HG02763 (cell line): Measurements from ENCODE around the gene PRSS21.

Experiments
- ATAC-seq: cut with Tn5 transposase; IDR thresholded peaks from one replicate; pipeline ENCODE4 v1.9.1; 2021; ENCODE audit warnings: mild to moderate bottlenecking, moderate library complexity; ENCODE audit not compliant: unreplicated experiment

Gene PRSS21

DNA sequence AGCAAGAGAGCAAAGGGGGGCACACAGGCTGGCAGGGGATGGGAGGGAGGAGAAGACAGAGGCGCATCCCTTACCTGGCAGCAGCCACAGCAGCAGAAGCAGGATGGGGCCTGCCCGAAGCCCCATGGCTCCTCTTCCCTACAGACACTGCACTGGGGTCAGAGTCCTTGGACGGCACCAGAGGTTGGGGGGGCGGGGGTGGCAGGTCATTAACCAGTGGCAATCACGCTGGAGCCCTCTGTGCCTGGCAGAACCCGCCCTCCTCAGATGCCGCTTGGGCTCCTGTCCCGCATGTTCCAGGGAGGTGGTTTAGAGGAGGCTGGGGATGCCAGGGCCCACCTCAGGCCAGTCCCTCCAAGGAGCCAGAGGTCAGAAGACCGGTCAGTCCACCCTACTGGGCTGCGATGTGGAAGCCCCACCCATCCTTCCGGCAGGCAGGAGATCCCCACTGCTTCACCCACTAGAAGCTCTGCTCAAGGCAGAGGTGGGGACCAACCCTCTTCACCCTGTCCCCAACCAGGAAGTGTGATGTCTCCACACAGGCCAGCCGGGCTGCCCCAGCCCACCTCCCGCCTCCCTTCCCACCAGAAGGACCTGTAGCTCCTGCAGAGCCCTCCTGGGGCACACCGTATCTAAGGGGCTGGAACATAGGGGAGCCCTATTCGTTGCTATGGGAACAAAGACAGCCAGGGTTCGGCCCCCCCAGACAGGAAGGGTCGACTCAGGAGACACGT is 24.7 kb downstream of the PRSS21 start:
- no peak for ATAC-seq

DNA sequence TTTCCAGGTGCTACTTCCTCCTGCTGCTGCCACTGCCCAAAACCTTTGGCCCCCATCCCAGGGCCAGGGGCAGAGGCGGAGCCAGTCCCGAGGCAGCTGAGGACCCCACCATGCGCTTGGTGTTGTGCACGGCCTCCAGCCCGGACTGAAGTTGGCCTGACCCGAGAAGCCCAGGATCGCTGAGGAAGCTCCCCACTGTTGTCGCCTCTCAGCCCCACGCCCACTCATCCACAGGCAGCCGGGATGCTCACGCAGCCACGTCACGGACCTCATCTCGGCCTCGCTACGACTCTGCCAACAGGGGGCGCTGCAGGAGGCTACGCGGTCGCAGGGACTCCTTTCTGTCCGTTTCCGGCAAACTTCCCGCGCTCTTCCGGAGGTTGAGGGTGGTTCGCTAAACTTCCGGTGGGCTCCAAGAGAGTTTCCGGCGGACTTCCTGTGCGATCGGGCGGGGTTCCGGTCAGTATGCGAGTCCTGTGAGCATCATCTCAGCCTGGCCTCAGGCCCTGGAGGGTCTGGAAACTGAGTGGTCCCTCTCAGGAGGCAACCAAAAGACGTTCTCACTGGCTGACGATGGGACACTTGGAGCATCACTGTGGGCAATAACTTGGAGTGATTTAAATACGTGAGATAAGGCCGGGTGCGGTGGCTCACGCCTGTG is 25.4 kb downstream of the PRSS21 start:
- ATAC-seq = no peak

DNA sequence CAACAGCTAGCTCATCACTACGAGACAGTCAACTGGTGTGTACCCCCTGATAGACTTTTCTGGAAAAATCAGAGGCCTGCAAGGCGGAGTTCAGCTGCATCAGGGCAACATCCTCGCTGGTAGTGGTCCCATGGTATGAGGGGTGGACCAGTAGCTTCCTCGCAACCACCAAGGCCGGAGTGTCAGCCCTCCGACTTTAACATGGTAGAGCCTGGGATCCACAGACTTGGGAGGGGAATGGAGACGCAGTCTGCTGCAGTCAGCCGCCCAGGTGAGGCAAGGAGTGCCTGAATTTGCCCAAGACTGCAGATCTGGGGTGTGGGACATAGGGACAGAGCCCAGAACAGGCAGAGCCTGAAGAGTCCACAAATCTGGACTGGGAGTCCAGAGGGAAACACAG is 26.5 kb downstream of the PRSS21 start:
- no peak for ATAC-seq

DNA sequence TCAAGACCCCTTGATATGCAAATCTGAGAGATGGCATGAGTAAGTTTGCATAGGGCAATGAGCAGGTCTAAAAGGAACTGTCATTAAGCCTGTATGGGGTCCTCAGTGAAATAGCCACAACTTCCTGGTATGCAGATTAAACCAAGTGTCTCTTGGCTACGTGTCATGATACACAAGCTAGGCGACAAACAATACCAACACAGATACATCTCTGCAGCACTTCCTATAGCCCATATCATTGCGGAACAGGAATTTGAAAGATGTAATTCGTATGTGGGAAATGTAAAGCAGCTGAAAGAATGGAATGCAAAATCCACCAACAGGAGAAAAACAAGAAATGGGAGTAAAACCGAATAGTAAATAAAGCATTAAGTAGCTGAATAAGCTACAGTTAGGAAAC is 28.1 kb downstream of the PRSS21 start:
- ATAC-seq = no peak

DNA sequence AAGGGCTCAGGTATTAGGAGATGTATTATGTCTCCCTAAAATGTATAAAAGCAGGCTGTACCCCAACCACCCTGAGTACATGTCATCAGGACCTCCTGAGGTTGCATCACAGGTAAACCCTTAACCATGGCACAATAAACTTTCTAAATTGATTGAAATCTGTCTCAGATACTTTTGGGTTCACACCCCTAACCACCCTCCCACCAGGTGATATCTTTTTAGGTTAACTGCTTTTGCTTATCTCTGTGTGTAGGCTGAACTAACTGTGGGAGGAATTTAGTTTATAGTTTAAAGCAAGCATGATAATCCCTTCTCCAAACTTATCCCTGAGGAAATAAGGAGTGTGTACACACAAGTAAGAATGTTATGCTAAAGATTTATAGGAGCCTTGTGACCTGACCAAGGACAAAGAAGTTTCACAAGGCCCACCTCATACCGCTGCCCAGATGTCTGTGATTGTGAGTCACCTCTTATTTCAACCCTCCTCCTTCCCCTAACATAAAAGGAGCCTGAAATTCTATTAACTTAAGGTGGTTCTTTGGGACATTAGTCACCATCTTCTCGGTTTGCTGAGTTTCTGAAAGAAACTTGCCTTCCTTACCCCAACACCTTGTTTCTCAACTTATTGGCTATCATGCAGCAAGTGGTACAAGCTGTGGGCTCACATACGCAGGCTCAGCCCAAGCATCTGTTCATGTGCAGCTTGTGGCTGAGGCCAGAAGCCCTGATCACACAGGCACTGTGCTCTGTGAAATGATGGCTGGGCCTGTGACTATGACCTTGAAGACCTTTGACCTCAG is 29.7 kb downstream of the PRSS21 start:
- no peak for ATAC-seq

DNA sequence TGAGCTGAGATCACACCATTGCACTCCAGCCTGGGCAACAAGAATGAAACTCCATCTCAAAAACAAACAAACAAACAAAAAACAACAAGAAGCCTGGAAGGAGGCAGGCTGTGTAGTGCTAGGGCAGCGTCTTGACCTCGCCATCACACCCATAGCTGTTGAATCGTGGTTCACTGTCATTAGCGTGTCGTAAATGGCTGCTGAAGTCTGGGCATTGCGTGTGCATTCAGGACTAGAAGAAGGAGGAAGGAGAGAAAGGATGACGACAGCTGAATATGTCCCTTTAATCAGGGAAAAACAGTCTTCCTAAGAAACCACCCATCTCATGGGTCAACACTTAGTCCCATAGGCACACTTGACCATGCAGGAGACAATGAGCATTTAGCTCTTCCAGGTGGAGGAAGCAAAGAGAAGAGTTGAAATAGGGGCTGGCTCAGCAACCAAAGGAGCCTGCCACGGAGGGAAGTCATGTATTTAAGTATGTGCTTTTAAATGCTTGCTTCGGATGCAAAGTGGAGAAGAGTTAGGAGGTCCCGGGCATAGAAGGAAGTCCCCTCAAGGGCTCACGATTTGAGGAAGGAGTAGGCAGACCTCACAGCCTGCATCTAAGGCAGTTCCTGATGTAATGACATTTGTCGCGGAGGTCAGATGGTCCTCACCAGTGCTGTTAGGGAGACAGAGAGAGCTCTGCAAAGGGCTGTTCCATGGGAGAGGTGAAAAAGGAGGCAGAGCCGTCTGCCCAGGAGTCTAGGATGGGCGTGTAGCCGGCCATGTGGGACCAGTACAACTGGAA is 32.1 kb downstream of the PRSS21 start:
- ATAC-seq = no peak

DNA sequence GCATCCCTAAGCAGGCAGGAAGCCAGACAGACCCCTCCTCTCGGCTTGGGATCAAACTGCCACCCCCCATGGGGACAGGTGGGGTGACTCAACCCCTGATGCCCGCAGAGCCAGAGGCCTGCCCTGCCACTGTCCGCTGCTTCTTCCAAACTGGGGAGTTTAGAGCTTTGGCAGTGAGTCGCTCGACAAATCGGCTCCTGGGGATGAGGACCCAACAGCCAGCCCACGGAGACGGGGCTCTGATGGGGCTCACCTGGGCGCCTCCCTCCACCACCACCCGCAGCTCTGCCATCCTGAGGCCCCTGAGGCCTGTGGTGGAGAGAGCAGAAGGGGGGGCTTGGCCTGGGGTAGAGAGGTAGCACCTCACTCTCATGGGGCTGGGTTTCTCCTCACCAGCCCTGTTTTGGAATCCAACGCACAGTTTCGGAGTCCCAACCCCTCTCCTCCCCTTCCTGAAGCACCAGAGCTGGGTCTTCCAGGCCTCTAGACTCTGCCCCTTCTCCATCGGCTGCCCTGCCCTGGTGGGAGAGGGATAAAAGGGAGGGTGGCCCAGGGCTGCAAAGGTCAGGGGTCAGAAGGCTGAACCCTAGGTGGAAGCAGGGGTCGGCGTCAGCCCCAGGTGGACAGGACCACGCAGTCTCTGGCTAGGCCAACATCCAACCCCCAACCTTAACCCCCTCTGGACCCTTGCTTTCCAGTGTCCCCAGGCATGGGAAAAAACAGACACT is 35.1 kb downstream of the PRSS21 start:
- no peak for ATAC-seq

DNA sequence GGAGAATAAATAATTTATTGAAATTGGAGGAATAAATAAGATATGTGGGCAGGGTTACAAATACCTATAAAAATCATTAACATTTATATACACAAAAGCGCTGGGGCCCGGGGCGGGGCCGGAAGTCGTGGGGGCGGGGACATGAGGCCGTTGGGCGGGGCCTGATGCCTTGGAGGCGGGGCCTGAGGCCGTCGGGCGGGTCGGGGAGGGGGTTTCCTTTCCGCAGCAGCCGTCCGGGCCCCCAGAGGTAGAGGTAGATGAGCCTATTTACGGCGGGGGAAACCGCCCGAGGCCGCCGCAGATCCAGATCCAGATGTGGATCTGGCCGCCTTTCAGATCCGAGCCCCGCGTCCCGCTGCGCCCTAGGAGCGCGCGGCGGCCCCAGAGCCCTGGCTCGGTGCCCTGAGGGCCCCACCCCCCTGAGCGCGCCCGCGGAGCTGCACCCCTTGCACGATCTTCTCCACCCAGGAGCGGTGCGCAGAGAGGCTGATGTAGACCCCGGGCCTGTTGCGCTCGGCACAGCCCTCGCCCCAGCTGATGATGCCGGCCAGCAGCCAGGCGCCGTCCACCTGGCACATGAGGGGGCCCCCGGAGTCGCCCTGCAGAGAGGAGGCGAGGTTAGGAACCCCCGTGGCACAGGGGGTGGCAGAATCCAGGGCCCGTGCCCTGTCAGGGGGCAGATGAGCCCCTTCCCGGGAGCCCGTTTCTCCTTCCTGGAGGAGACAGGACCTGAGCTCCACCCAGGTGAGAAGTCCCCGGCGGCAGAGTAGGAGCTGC is 35.9 kb downstream of the PRSS21 start:
- ATAC-seq = no peak

DNA sequence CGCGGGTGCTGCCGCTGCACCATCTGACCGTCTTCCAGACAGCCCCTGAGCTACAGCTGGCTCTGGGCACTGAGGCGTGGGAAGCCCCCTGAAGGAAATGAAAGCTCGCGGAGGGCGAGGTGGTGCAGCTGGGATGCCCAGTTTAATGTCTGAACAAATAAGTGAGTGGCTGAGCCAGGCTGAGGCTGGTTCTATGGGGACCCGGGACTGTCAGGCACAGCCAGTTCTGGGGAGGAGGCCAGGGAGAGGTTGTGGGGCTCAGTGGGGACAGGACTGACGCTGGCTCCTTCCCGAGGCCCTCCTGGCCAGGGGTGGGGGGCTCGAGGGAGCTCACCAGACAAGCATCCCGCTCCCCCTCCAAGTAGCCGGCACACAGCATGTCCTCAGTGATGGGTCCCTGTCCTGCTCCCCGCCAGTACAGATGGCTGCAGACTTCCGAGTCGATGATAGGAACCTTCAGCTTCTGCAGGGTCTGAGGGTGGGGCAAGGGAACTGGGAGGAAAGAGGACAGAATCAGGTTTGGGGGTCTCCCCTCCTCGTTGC is 36.6 kb downstream of the PRSS21 start:
- ATAC-seq = no peak

DNA sequence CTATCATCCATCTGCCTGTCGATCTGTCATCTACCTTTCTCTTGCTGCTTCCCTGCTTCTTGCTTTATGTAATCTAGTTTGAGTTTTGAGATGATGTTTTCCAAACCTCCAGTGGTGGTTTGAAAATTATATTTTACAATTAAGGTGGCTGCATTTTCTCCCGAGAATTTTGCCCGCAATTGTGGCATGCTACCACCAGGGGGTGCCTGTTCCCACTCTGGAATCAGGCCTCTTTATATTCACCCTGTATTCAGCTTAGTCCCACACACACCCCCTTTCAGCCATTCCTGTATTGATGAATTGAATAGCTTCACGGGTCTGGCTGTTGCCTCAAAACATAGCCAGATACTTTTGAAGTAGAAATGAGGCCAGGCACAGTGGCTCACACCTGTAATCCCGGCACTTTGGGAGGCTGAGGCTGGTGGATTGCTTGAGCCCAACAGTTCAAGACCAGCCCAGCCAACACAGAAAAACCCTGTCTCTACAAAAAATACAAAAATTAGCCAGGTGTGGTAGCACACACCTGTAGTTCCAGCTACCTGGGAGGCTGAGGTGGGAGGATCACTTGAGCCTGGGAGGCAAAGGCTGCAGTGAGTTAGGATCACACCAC is 37.8 kb downstream of the PRSS21 start:
- ATAC-seq = no peak

DNA sequence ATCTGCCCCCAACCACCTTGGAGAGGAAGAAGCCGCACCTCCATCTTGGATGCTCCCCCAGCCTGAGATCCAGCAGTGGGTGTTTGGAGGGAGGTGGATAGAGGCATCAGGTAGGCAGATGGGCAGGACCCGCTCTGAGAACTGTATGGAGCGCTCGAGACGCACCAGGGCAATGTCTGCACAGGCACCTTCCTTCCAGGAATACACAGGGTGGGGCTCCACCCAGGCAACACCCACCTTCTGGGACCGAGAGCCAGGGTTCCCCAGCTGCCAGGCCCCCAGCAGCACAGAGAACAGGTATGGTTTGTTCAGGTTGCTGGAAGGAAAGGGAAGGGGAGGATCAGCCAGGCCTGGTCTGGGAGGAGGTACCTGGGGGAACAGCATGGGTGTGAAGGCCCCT is 38.5 kb downstream of the PRSS21 start:
- ATAC-seq = no peak

DNA sequence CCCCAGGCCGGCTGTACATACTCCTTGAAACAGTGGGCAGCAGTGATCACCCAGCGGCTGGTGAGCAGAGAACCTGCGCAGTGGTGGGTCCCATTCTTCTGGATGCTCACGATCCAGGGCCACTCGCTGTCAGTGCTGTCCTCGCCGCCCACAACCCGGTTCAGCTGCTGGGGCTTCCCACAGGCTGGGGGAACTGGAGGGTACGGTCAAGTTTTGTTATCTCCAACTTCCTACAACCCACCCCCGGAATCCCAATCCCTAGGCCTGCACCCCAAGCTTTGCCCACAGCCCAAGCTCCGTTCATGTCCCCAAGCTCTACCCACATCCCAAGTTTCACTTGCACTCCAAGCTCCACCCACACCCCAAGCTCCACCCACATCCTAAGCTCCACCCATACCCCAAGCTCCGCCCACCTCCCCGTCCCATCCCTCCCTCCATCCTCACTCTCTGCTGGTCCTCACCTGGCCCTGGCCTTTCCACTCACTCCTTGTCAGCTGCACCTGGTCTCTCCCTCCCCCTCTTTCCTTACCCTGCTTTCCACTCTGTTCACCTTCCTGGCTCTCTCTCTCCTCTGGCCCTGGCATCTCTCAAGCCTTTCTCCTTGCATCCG is 39.1 kb downstream of the PRSS21 start:
- ATAC-seq = no peak

DNA sequence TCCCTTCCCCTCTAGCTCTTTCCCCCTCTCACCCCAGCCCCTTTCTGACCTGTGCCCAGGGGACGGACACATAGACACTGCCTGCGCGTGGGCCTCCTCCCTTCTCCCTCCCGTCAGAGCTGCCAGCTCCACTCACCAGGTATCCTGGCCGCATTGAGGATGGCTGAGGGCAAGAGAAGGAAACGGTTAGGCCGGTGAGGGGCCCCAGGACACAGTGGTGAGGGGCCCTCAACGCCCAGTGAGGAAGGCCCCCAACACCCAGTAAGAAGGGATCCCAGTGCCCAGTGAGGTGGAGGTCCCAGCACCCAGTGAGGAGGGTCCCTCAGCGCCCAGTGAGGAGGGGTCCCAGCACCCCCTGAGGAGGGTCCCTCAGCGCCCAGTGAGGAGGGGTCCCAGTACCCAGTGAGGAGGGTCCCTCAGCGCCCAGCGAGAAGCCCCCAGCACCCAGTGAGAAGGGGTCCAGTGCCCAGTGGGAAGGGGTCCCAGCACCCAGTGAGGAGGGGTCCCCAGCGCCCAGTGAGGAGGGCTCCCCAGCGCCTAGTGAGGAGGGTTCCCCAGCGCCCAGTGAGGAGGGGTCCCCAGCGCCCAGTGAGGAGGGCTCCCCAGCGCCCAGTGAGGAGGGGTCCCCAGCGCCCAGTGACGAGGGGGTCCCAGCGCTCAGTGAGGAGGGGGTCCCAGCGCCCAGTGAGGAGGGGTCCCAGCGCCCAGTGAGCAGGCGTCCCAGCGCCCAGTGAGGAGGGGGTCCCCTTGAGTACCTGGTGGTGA is 39.8 kb downstream of the PRSS21 start:
- no peak for ATAC-seq

DNA sequence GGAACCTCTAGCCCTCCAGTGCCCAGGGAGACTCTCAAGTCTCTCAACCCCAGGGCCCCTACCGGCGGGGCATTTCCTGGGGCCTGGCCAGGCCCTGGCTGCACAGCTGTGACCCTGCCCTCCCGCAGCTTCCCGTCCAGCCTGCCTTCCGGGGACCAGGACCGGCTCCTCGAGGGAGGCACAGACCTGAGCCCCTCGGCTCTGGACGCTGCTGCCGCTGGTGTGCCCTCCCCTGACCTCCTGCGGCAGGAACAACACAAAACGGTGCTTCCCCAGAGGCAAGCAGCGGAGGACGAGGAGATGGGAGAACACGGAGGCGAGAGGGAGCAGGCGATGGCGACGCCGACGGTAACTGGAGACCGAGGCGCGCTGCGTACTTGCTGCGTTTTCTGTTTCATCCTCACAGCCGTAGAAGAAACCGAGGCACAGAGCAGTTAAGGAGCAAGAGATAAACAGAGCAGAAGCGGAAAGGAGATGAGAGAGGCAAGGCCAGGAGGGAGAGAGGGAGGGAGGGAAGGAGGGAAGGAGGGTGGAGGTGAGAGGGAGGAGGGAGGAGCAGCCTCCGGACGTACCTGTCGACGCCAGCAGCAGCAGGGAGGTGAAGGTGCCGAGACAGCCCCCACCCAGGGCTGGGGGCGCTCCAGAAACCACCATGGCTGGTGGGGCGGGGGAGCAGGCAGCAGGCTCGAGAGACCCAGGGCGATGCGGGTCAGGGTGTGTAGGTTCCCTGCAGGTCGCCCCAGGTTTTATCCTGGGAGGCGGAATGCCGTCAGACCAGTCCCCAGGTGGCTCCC is 40.6 kb downstream of the PRSS21 start, which contains the start of gene PRSS22:
TSS of gene PRSS22 (minus strand) at position 720 of the 794 bp plus-strand sequence. CDS start at position 654, 66 bp downstream.
- no peak for ATAC-seq

DNA sequence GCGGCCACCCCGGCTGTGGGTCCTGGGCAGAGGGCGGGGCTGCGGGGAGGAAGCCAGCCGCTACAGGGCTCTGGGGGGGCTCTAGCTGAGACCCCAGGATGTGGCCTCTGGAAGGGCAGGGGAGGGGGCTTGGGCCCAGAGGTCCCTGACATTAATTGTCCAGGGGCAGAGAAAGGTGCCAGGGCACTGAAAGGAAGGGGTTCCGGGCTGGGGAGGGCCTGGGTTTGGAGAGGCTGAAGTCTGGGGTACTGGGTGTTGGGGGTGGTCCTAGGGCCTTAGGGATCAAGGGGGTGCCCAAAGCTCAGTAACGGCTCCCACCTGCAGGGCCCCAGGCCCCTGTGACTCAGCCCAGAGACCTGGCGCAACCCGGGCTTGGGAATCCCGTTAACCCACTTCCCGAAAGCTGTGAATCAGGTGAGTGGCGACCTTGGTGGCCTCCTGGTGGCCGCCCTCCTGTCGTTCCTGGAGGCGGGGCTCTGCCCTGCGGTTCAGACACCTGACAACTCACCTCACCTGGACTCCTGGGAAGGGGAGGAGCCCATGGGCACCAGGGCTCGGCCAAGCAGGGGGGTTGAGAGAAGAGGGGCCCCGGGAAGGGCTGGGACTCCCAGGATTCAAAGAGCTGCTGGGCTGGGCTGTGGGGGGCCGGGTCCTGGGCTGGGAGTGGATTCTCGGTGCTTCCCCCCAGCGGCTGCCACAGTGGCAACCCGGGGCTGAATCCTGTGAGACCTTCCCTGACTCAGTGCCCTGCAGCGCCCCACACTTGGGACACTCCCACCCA is 41.4 kb downstream of the PRSS21 start:
- no peak for ATAC-seq

DNA sequence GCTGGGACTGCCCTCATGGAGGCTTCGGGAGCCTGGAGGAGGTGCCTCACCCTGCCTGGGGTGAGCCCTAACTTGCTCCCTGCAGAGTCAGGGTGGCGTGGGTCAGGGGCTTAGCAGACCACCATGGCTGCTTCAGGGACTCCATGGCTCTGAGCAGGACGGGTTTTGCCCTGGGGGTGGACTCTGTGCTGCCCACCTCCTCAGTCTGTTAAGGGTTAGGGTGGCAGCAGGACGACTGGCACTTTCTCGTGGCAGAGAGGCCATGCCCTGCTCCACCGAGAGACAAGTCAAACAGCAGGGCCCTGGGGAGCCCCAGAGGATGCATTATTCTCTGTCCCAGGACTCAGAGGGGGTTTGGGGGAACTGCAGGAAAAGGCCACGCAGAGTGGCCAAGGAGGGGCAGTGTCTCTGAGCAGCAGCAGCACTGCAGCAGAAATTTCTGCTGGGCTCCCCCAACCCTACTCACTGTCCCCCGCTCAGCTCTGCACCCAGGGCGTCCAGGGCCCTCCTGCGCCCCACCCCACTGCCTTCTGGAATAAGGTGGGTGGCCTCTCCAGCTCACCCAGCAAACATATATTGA is 42.7 kb downstream of the PRSS21 start:
- no peak for ATAC-seq
